OCI-LY3 (cell line): ENCODE measurements around the gene DUSP14.

Experiments
- EZH2phosphoT487 ChIP-seq: fragments of 200-600 bp; shearing (Covaris generic); IDR thresholded peaks from 2 replicates; pipeline ENCODE4 v1.6.1; 2018; ENCODE audit warnings: antibody characterized with exemption, mixed run types, low read depth
- TF ChIP-seq, protein P1 (sequence below): fragments of 200-600, 300-600 bp; sonication (generic); IDR thresholded peaks from 2 replicates; pipeline ENCODE4 v1.5.1; 2014; ENCODE audit warnings: antibody characterized with exemption, low read length, low read depth

DNA sequence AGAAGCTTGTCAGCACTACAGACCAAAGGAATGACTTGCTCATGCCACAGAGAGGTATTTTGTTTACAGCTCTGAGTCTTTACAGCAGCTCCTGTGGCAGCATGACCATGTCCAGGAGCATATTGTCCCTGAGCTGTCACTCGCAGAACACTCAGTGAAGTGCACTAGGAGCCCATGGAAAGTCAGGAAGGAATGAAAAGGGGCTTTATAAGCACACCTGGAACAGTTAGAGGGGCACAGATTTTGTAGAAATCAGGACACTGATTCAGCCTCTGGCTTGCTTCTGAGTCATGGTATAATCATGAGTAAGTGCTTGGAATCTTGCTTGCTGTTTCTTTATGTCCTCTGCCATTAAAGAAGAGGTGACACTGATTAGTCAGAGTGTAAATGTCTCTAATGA, 42.0 kb upstream of the DUSP14 start:
- TF ChIP-seq, protein P1, sequence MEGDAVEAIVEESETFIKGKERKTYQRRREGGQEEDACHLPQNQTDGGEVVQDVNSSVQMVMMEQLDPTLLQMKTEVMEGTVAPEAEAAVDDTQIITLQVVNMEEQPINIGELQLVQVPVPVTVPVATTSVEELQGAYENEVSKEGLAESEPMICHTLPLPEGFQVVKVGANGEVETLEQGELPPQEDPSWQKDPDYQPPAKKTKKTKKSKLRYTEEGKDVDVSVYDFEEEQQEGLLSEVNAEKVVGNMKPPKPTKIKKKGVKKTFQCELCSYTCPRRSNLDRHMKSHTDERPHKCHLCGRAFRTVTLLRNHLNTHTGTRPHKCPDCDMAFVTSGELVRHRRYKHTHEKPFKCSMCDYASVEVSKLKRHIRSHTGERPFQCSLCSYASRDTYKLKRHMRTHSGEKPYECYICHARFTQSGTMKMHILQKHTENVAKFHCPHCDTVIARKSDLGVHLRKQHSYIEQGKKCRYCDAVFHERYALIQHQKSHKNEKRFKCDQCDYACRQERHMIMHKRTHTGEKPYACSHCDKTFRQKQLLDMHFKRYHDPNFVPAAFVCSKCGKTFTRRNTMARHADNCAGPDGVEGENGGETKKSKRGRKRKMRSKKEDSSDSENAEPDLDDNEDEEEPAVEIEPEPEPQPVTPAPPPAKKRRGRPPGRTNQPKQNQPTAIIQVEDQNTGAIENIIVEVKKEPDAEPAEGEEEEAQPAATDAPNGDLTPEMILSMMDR: no peak
- TF ChIP-seq EZH2phosphoT487: no peak
